T-helper 2 cell treated with Interferon-gamma antibody and Interleukin-4, amounts not matched to agents 5 μg/mL and 100 μg/mL, for 36 hours (primary cell): ENCODE measurements around the gene GTF2H1.

Experiments used
- DNase-seq: peaks from one replicate; pipeline ENCODE4 v3.0.0; 2021; ENCODE audit warnings: low spot score
- H3K27ac Mint-ChIP-seq: one replicate; pipeline ENCODE4 v1.8.0; 2021; ENCODE audit warnings: mild to moderate bottlenecking, mixed read lengths
- H3K27me3 Mint-ChIP-seq: one replicate; pipeline ENCODE4 v1.8.0; 2021; ENCODE audit warnings: low read depth, mixed read lengths
- H3K36me3 Mint-ChIP-seq: one replicate; pipeline ENCODE4 v1.8.0; 2021; ENCODE audit warnings: low read depth, mixed read lengths
- H3K4me1 Mint-ChIP-seq: one replicate; pipeline ENCODE4 v1.8.0; 2021; ENCODE audit warnings: low read depth, mixed read lengths
- H3K4me3 Mint-ChIP-seq: one replicate; pipeline ENCODE4 v1.8.0; 2022; ENCODE audit warnings: mild to moderate bottlenecking, moderate library complexity, mixed read lengths
- H3K9me3 Mint-ChIP-seq: one replicate; pipeline ENCODE4 v1.8.0; 2021; ENCODE audit warnings: mixed read lengths

GTF2H1 gene

GRCh38 chr11:18329196-18329870 is 7.0 kb downstream of the GTF2H1 start:
- Mint-ChIP-seq H3K36me3 (peaks cover 57% of the 10 kb centered on the region), H3K4me1 (peaks cover 53% of the 10 kb centered on the region), H3K4me3 (peak overlapping the region; percentile 19)

GRCh38 chr11:18330921-18331320 is 8.6 kb downstream of the GTF2H1 start:
- peak overlapping the region; percentile 83 for H3K27ac Mint-ChIP-seq
- H3K4me3 Mint-ChIP-seq: peak overlapping the region; percentile 25
- H3K4me1 Mint-ChIP-seq: peaks cover 49% of the 10 kb centered on the region
- no peaks in the 10 kb centered on the region for H3K27me3 Mint-ChIP-seq
- no peak for DNase-seq
- H3K9me3 Mint-ChIP-seq: no peaks in the 10 kb centered on the region
- peaks cover 60% of the 10 kb centered on the region for H3K36me3 Mint-ChIP-seq

More at GRCh38 chr11:18329196-18329870, 7.0 kb downstream of the GTF2H1 start:
- Mint-ChIP-seq H3K9me3 (no peaks in the 10 kb centered on the region), H3K27me3 (no peaks in the 10 kb centered on the region), H3K27ac (peak overlapping the region; percentile 67)
- DNase-seq: no peak

GRCh38 chr11:18332302-18332701 is 9.9 kb downstream of the GTF2H1 start:
- Mint-ChIP-seq H3K4me3 (peak overlapping the region; percentile 68), H3K4me1 (peaks cover 45% of the 10 kb centered on the region), H3K27ac (peak overlapping the region; percentile 74), H3K9me3 (no peaks in the 10 kb centered on the region), H3K36me3 (peaks cover 59% of the 10 kb centered on the region), H3K27me3 (no peaks in the 10 kb centered on the region)
- no peak for DNase-seq

- Mint-ChIP-seq H3K4me1 (peaks cover 45% of the 10 kb centered on the region), H3K9me3 (no peaks in the 10 kb centered on the region), H3K27me3 (no peaks in the 10 kb centered on the region), H3K36me3 (peaks cover 60% of the 10 kb centered on the region), H3K27ac (peak overlapping the region; percentile 76), H3K4me3 (peak overlapping the region; percentile 65)
- DNase-seq: no peak
Measured at GRCh38 chr11:18332891-18333290, 10.5 kb downstream of the GTF2H1 start.

GRCh38 chr11:18347471-18348125 is 25.2 kb downstream of the GTF2H1 start:
- DNase-seq: no peak
- Mint-ChIP-seq H3K9me3 (no peaks in the 10 kb centered on the region), H3K27ac (peak overlapping the region; percentile 55), H3K4me1 (no peaks in the 10 kb centered on the region), H3K27me3 (no peaks in the 10 kb centered on the region), H3K4me3 (no peak overlapping the region), H3K36me3 (peaks cover 46% of the 10 kb centered on the region)

GRCh38 chr11:18352581-18352980 is 30.2 kb downstream of the GTF2H1 start:
- Mint-ChIP-seq H3K36me3 (peaks cover 52% of the 10 kb centered on the region), H3K9me3 (no peaks in the 10 kb centered on the region), H3K4me1 (no peaks in the 10 kb centered on the region), H3K27ac (no peak overlapping the region), H3K27me3 (no peaks in the 10 kb centered on the region), H3K4me3 (no peak overlapping the region)
- no peak for DNase-seq

- no peak overlapping the region for H3K27ac Mint-ChIP-seq
- peaks cover 50% of the 10 kb centered on the region for H3K36me3 Mint-ChIP-seq
- no peaks in the 10 kb centered on the region for H3K27me3 Mint-ChIP-seq
- H3K4me3 Mint-ChIP-seq: no peak overlapping the region
- H3K4me1 Mint-ChIP-seq: no peaks in the 10 kb centered on the region
- DNase-seq: no peak
- H3K9me3 Mint-ChIP-seq: no peaks in the 10 kb centered on the region
Measured at GRCh38 chr11:18358646-18359045, 36.3 kb downstream of the GTF2H1 start.

- Mint-ChIP-seq H3K4me1 (peaks cover 5% of the 10 kb centered on the region), H3K9me3 (no peaks in the 10 kb centered on the region), H3K4me3 (no peak overlapping the region), H3K27ac (no peak overlapping the region), H3K36me3 (peaks cover 50% of the 10 kb centered on the region), H3K27me3 (no peaks in the 10 kb centered on the region)
- no peak for DNase-seq
Measured at GRCh38 chr11:18361154-18361553, 38.8 kb downstream of the GTF2H1 start.

GRCh38 chr11:18364495-18365073 is 42.2 kb downstream of the GTF2H1 start:
- no peak overlapping the region for H3K4me3 Mint-ChIP-seq
- peaks cover 16% of the 10 kb centered on the region for H3K4me1 Mint-ChIP-seq
- H3K27me3 Mint-ChIP-seq: no peaks in the 10 kb centered on the region
- H3K27ac Mint-ChIP-seq: no peak overlapping the region
- no peak for DNase-seq
- peaks cover 45% of the 10 kb centered on the region for H3K36me3 Mint-ChIP-seq
- H3K9me3 Mint-ChIP-seq: no peaks in the 10 kb centered on the region

GRCh38 chr11:18365741-18366140 is 43.4 kb downstream of the GTF2H1 start:
- no peak for DNase-seq
- H3K36me3 Mint-ChIP-seq: peaks cover 42% of the 10 kb centered on the region
- peak overlapping the region; percentile 55 for H3K27ac Mint-ChIP-seq
- peaks cover 20% of the 10 kb centered on the region for H3K4me1 Mint-ChIP-seq
- peak overlapping the region; percentile 27 for H3K4me3 Mint-ChIP-seq
- H3K9me3 Mint-ChIP-seq: no peaks in the 10 kb centered on the region
- no peaks in the 10 kb centered on the region for H3K27me3 Mint-ChIP-seq

GRCh38 chr11:18366286-18366685 is 43.9 kb downstream of the GTF2H1 start:
- Mint-ChIP-seq H3K4me3 (peak overlapping the region; percentile 32), H3K27ac (peak overlapping the region; percentile 78), H3K27me3 (no peaks in the 10 kb centered on the region), H3K36me3 (peaks cover 40% of the 10 kb centered on the region), H3K4me1 (peaks cover 23% of the 10 kb centered on the region), H3K9me3 (no peaks in the 10 kb centered on the region)
- DNase-seq: no peak

- H3K4me3 Mint-ChIP-seq: no peak overlapping the region
- H3K9me3 Mint-ChIP-seq: no peaks in the 10 kb centered on the region
- H3K4me1 Mint-ChIP-seq: peaks cover 23% of the 10 kb centered on the region
- no peaks in the 10 kb centered on the region for H3K27me3 Mint-ChIP-seq
- peak overlapping the region; percentile 17 for H3K27ac Mint-ChIP-seq
- peaks cover 35% of the 10 kb centered on the region for H3K36me3 Mint-ChIP-seq
- DNase-seq: no peak
Measured at GRCh38 chr11:18367431-18367830, 45.1 kb downstream of the GTF2H1 start.

GRCh38 chr11:18368221-18368620 is 45.9 kb downstream of the GTF2H1 start:
- DNase-seq: no peak
- peaks cover 23% of the 10 kb centered on the region for H3K4me1 Mint-ChIP-seq
- H3K27ac Mint-ChIP-seq: peak overlapping the region; percentile 23
- no peaks in the 10 kb centered on the region for H3K9me3 Mint-ChIP-seq
- peaks cover 34% of the 10 kb centered on the region for H3K36me3 Mint-ChIP-seq
- no peaks in the 10 kb centered on the region for H3K27me3 Mint-ChIP-seq
- no peak overlapping the region for H3K4me3 Mint-ChIP-seq

- peaks cover 26% of the 10 kb centered on the region for H3K36me3 Mint-ChIP-seq
- H3K27me3 Mint-ChIP-seq: no peaks in the 10 kb centered on the region
- H3K27ac Mint-ChIP-seq: no peak overlapping the region
- no peaks in the 10 kb centered on the region for H3K9me3 Mint-ChIP-seq
- no peak for DNase-seq
- no peak overlapping the region for H3K4me3 Mint-ChIP-seq
- H3K4me1 Mint-ChIP-seq: peaks cover 23% of the 10 kb centered on the region
Measured at GRCh38 chr11:18369398-18369797, 47.0 kb downstream of the GTF2H1 start.
